D721Med (cell line): Measurements from ENCODE around the gene SHC3.
"Not testable (repeated sequence)": the region's sequence is repeated elsewhere in the genome, so short reads cannot be mapped to it uniquely, and the experiment has no call there.

ENCODE experiments used
- DNase-seq: peaks from one replicate; pipeline ENCODE4 v3.0.0; 2011; ENCODE audit warnings: low spot score; ENCODE audit not compliant: insufficient read length
- FAIRE-seq: peaks from 2 replicates; lab custom pipeline; 2011; peaks lifted over from hg19 to GRCh38; lab: Jason Lieb, UNC
- TF ChIP-seq, protein P1 (sequence below): IDR thresholded peaks from 2 replicates; pipeline ENCODE4 v1.5.1; 2012; ENCODE audit warnings: mild to moderate bottlenecking, control low read depth; ENCODE audit not compliant: insufficient read depth; ENCODE audit errors: missing control alignments

Gene SHC3

GRCh38 chr9:89218040-89218928 is 39.7 kb upstream of the SHC3 start:
- DNase-seq, result no peak
- TF ChIP-seq, protein P1, sequence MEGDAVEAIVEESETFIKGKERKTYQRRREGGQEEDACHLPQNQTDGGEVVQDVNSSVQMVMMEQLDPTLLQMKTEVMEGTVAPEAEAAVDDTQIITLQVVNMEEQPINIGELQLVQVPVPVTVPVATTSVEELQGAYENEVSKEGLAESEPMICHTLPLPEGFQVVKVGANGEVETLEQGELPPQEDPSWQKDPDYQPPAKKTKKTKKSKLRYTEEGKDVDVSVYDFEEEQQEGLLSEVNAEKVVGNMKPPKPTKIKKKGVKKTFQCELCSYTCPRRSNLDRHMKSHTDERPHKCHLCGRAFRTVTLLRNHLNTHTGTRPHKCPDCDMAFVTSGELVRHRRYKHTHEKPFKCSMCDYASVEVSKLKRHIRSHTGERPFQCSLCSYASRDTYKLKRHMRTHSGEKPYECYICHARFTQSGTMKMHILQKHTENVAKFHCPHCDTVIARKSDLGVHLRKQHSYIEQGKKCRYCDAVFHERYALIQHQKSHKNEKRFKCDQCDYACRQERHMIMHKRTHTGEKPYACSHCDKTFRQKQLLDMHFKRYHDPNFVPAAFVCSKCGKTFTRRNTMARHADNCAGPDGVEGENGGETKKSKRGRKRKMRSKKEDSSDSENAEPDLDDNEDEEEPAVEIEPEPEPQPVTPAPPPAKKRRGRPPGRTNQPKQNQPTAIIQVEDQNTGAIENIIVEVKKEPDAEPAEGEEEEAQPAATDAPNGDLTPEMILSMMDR, result no peak
- FAIRE-seq, result no peak

- FAIRE-seq (no peak), DNase-seq (no peak)
- TF ChIP-seq, protein P1, result no peak
These were observed 36.7 kb upstream of the SHC3 start for GRCh38 chr9:89215342-89215741.

DNA sequence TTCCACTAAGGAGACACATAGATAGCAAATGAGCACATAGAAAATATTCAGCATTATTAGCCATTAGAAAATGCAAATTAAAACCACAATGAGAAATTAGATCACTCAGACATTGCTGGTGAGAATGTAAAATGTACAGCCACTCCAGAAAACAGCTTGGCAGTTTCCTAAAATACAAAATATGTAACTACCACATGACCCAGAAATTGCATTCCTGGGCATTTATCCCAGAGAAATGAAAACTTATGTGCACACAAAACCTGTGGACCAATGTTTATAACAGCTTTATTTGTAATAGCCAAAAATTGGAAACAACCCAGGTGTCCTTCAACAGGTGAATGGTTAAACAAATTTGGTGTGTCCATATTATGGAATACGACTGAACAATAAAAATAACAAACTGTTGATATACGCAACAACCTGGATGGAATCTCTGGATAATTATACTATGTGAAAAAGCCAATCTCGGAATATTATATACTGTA is 34.8 kb upstream of the SHC3 start:
- TF ChIP-seq, protein P1, result no peak
- DNase-seq (no peak), FAIRE-seq (no peak)

DNA sequence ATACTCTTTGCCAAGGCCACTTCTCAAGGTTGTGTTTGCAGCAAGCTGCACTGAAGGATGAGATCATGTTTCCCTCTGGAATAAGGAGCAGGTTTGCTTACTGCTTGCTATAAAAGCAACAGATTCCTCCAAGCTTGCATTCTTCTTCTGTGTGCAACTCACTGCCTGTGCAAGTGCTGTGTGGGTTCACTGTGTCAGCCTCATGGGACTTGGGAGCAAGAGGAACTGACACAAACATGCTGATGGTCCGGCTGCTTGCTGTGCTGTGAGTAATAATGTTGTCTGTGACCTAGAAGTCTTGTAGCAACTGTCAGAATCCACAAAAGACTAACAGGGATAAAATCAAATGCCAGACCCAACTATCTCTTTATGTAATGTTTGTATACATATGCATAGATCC is 33.6 kb upstream of the SHC3 start:
- FAIRE-seq (no peak), DNase-seq (no peak)
- TF ChIP-seq, protein P1, result no peak

DNA sequence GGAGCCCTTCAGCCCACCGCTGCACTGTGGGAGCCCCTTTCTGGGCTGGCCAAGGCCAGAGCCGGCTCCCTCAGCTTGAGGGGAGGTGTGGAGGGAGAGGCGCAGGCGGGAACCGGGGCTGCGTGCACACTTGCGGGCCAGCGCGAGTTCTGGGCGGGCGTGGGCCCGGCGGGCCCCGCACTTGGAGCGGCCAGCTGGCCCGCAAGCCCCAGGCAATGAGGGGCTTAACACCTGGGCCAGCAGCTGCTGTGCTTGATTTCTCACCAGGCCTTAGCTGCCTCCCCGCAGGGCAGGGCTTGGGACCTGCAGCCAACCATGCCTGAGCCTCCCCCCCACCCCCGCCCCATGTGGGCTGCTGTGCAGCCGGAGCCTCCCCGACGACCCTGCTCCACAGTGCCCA is 30.7 kb upstream of the SHC3 start:
- DNase-seq, FAIRE-seq: not testable (repeated sequence)

- no peak for DNase-seq
- no peak for FAIRE-seq
- TF ChIP-seq, protein P1, result no peak
These were observed 28.4 kb upstream of the SHC3 start for GRCh38 chr9:89207026-89207425.

DNA sequence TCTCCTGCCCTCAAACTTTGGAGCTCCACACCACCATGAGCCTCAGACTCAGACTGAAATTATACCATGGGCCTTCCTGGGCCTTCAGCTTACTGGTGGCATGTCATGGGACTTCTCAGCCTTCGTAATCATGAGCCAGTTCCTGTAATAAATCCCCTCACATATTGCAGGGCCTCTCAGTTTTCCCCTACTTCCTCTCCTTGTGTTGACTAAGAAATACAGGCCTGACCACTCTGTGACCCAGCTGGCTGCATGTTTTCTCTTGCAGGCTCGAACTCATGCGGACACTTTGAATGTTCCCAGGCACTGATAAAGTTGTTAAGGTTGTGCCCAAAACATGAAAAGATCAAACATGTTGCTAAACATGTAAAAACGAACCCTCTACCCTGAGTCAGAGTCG is 26.2 kb upstream of the SHC3 start:
- DNase-seq, result no peak
- TF ChIP-seq, protein P1, result no peak
- FAIRE-seq, result no peak
